Measurements from ENCODE around the gene PCDHGC4.
A peak's percentile ranks its signal among the peaks of the same experiment; 100 is the strongest.

PCDHGC4 gene

GRCh38 chr5:141506381-141507155 is 21.7 kb downstream of the PCDHGC4 start:
- no peaks in the 10 kb centered on the region for H3K79me2 ChIP-seq (ENCODE audit: control insufficient read depth, insufficient read depth, low read length, unreplicated experiment)
- peak overlapping the region; percentile 87; the same call in 1 of the 2 replicates for H3K27ac ChIP-seq (ENCODE audit: low read depth, low read length)
- H3K36me3 ChIP-seq (ENCODE audit: insufficient read depth, low read length) = no peaks in the 10 kb centered on the region
- H2AFZ ChIP-seq (ENCODE audit: low read length, unreplicated experiment) = no peak overlapping the region
- peaks cover 26% of the 10 kb centered on the region for H3K4me1 ChIP-seq (ENCODE audit: control insufficient read depth, insufficient read depth, low read length, unreplicated experiment)
- no peak overlapping the region for H3K4me3 ChIP-seq (ENCODE audit: low read depth, low read length)
- no peaks in the 10 kb centered on the region for H3K27me3 ChIP-seq (ENCODE audit: insufficient read depth, low read length)

GRCh38 chr5:141507387-141508091 is 22.7 kb downstream of the PCDHGC4 start:
- Histone ChIP-seq H3K4me3 (ENCODE audit: low read depth, low read length) (peak overlapping the region; percentile 62; the same call in 1 of the 2 replicates), H3K4me1 (ENCODE audit: control insufficient read depth, insufficient read depth, low read length, unreplicated experiment) (peaks cover 33% of the 10 kb centered on the region), H3K27me3 (ENCODE audit: insufficient read depth, low read length) (no peaks in the 10 kb centered on the region), H2AFZ (ENCODE audit: low read length, unreplicated experiment) (no peak overlapping the region), H3K27ac (ENCODE audit: low read depth, low read length) (peak overlapping the region; percentile 87), H3K79me2 (ENCODE audit: control insufficient read depth, insufficient read depth, low read length, unreplicated experiment) (no peaks in the 10 kb centered on the region), H3K36me3 (ENCODE audit: insufficient read depth, low read length) (no peaks in the 10 kb centered on the region)

GRCh38 chr5:141508440-141508797 is 23.6 kb downstream of the PCDHGC4 start:
- H3K4me1 ChIP-seq (ENCODE audit: control insufficient read depth, insufficient read depth, low read length, unreplicated experiment) = peaks cover 41% of the 10 kb centered on the region

GRCh38 chr5:141508798-141509611 is 24.2 kb downstream of the PCDHGC4 start:
- Histone ChIP-seq H2AFZ (ENCODE audit: low read length, unreplicated experiment) (no peak overlapping the region), H3K4me3 (ENCODE audit: low read depth, low read length) (peak overlapping the region; percentile 62), H3K27ac (ENCODE audit: low read depth, low read length) (peak overlapping the region; percentile 87), H3K79me2 (ENCODE audit: control insufficient read depth, insufficient read depth, low read length, unreplicated experiment) (no peaks in the 10 kb centered on the region), H3K27me3 (ENCODE audit: insufficient read depth, low read length) (no peaks in the 10 kb centered on the region), H3K36me3 (ENCODE audit: insufficient read depth, low read length) (no peaks in the 10 kb centered on the region), H3K4me1 (ENCODE audit: control insufficient read depth, insufficient read depth, low read length, unreplicated experiment) (peaks cover 43% of the 10 kb centered on the region)

More at GRCh38 chr5:141508440-141508797, 23.6 kb downstream of the PCDHGC4 start:
- no peaks in the 10 kb centered on the region for H3K36me3 ChIP-seq (ENCODE audit: insufficient read depth, low read length)
- H2AFZ ChIP-seq (ENCODE audit: low read length, unreplicated experiment) = no peak overlapping the region
- no peaks in the 10 kb centered on the region for H3K27me3 ChIP-seq (ENCODE audit: insufficient read depth, low read length)
- no peaks in the 10 kb centered on the region for H3K79me2 ChIP-seq (ENCODE audit: control insufficient read depth, insufficient read depth, low read length, unreplicated experiment)
- peak overlapping the region; percentile 62 for H3K4me3 ChIP-seq (ENCODE audit: low read depth, low read length)
- H3K27ac ChIP-seq (ENCODE audit: low read depth, low read length) = peak overlapping the region; percentile 87

- no peak overlapping the region for H3K4me3 ChIP-seq (ENCODE audit: low read depth, low read length)
- H3K79me2 ChIP-seq (ENCODE audit: control insufficient read depth, insufficient read depth, low read length, unreplicated experiment) = no peaks in the 10 kb centered on the region
- no peak overlapping the region for H3K27ac ChIP-seq (ENCODE audit: low read depth, low read length)
- H3K4me1 ChIP-seq (ENCODE audit: control insufficient read depth, insufficient read depth, low read length, unreplicated experiment) = peaks cover 55% of the 10 kb centered on the region
- no peak overlapping the region for H2AFZ ChIP-seq (ENCODE audit: low read length, unreplicated experiment)
- H3K27me3 ChIP-seq (ENCODE audit: insufficient read depth, low read length) = no peaks in the 10 kb centered on the region
- H3K36me3 ChIP-seq (ENCODE audit: insufficient read depth, low read length) = no peaks in the 10 kb centered on the region
Measured at GRCh38 chr5:141510160-141510559, 25.3 kb downstream of the PCDHGC4 start.

- Histone ChIP-seq H3K79me2 (ENCODE audit: control insufficient read depth, insufficient read depth, low read length, unreplicated experiment) (no peaks in the 10 kb centered on the region), H3K4me1 (ENCODE audit: control insufficient read depth, insufficient read depth, low read length, unreplicated experiment) (peaks cover 59% of the 10 kb centered on the region), H3K4me3 (ENCODE audit: low read depth, low read length) (no peak overlapping the region), H3K36me3 (ENCODE audit: insufficient read depth, low read length) (no peaks in the 10 kb centered on the region), H2AFZ (ENCODE audit: low read length, unreplicated experiment) (no peak overlapping the region), H3K27me3 (ENCODE audit: insufficient read depth, low read length) (no peaks in the 10 kb centered on the region), H3K27ac (ENCODE audit: low read depth, low read length) (no peak overlapping the region)
Measured at GRCh38 chr5:141510850-141511601, 26.2 kb downstream of the PCDHGC4 start.

GRCh38 chr5:141511771-141512325 is 27.0 kb downstream of the PCDHGC4 start:
- peaks cover 59% of the 10 kb centered on the region for H3K4me1 ChIP-seq (ENCODE audit: control insufficient read depth, insufficient read depth, low read length, unreplicated experiment)
- no peaks in the 10 kb centered on the region for H3K27me3 ChIP-seq (ENCODE audit: insufficient read depth, low read length)
- no peak overlapping the region for H3K4me3 ChIP-seq (ENCODE audit: low read depth, low read length)
- H3K79me2 ChIP-seq (ENCODE audit: control insufficient read depth, insufficient read depth, low read length, unreplicated experiment) = no peaks in the 10 kb centered on the region
- H3K27ac ChIP-seq (ENCODE audit: low read depth, low read length) = no peak overlapping the region
- H3K36me3 ChIP-seq (ENCODE audit: insufficient read depth, low read length) = no peaks in the 10 kb centered on the region
- no peak overlapping the region for H2AFZ ChIP-seq (ENCODE audit: low read length, unreplicated experiment)

GRCh38 chr5:141512390-141512910 is 27.6 kb downstream of the PCDHGC4 start:
- peaks cover 53% of the 10 kb centered on the region for H3K4me1 ChIP-seq (ENCODE audit: control insufficient read depth, insufficient read depth, low read length, unreplicated experiment)
- H3K27me3 ChIP-seq (ENCODE audit: insufficient read depth, low read length) = no peaks in the 10 kb centered on the region
- no peaks in the 10 kb centered on the region for H3K36me3 ChIP-seq (ENCODE audit: insufficient read depth, low read length)
- H2AFZ ChIP-seq (ENCODE audit: low read length, unreplicated experiment) = peak overlapping the region; percentile 14
- H3K79me2 ChIP-seq (ENCODE audit: control insufficient read depth, insufficient read depth, low read length, unreplicated experiment) = no peaks in the 10 kb centered on the region
- peak overlapping the region; percentile 88 for H3K27ac ChIP-seq (ENCODE audit: low read depth, low read length)
- H3K4me3 ChIP-seq (ENCODE audit: low read depth, low read length) = peak overlapping the region; percentile 75

GRCh38 chr5:141512911-141513626 is 28.2 kb downstream of the PCDHGC4 start:
- Histone ChIP-seq H3K4me3 (ENCODE audit: low read depth, low read length) (peak overlapping the region; percentile 75), H3K27ac (ENCODE audit: low read depth, low read length) (peak overlapping the region; percentile 88), H3K4me1 (ENCODE audit: control insufficient read depth, insufficient read depth, low read length, unreplicated experiment) (peaks cover 47% of the 10 kb centered on the region), H3K27me3 (ENCODE audit: insufficient read depth, low read length) (no peaks in the 10 kb centered on the region), H3K79me2 (ENCODE audit: control insufficient read depth, insufficient read depth, low read length, unreplicated experiment) (no peaks in the 10 kb centered on the region), H3K36me3 (ENCODE audit: insufficient read depth, low read length) (no peaks in the 10 kb centered on the region), H2AFZ (ENCODE audit: low read length, unreplicated experiment) (peak overlapping the region; percentile 14)

Data from ACC112 (cell line).